ENCODE data around the gene AP1S1. TPM values are rescaled to one million over a fixed set of nuclear protein-coding genes. Genes with fewer than 3 reads are reported as not detected.
A peak's percentile ranks its signal among the peaks of the same experiment; 100 is the strongest.

The AP1S1 gene
- total RNA-seq, 2 donors from 2014 or later, result 11.9 to 33.0 TPM

- Histone ChIP-seq H3K9me3 (no peaks in the 10 kb centered on the region), H3K27ac (peak overlapping the region; percentile 74 to 94), H3K4me3 (peak overlapping the region; percentile 59), H3K27me3 (replicated peaks; ENCODE audit: insufficient read depth) (no peaks in the 10 kb centered on the region), H3K4me1 (ENCODE audit: control insufficient read depth in 1 of 2, low read depth in 2 of 2) (peaks cover 9 to 39% of the 10 kb centered on the region in 2 donors), H3K36me3 (peaks cover 25% of the 10 kb centered on the region)
- DNase-seq (ENCODE audit: low spot score), result no peak
- no peak for TF ChIP-seq CTCF (IDR thresholded peaks at IDR 0.05)
- no peak for ATAC-seq (ENCODE audit: insufficient number of reproducible peaks, low FRiP score, low read depth)
These were observed 16.5 kb upstream of the AP1S1 start for GRCh38 chr7:101137651-101138212.

GRCh38 chr7:101138213-101138870 is 15.9 kb upstream of the AP1S1 start:
- Histone ChIP-seq H3K27me3 (replicated peaks; ENCODE audit: insufficient read depth) (no peaks in the 10 kb centered on the region), H3K9me3 (no peaks in the 10 kb centered on the region), H3K36me3 (peaks cover 25% of the 10 kb centered on the region), H3K27ac (peak overlapping the region; percentile 74 to 94), H3K4me3 (peak overlapping the region; percentile 59), H3K4me1 (ENCODE audit: control insufficient read depth in 1 of 2, low read depth in 2 of 2) (peaks cover 9 to 38% of the 10 kb centered on the region in 2 donors)
- DNase-seq (ENCODE audit: low spot score) (peak; percentile 97), ATAC-seq (ENCODE audit: insufficient number of reproducible peaks, low FRiP score, low read depth) (peak; percentile 78)
- peak; percentile 88 for TF ChIP-seq CTCF (IDR thresholded peaks at IDR 0.05)

GRCh38 chr7:101140339-101140699 is 14.0 kb upstream of the AP1S1 start:
- Histone ChIP-seq H3K4me3 (no peak overlapping the region), H3K27me3 (replicated peaks; ENCODE audit: insufficient read depth) (no peaks in the 10 kb centered on the region), H3K9me3 (no peaks in the 10 kb centered on the region), H3K36me3 (peaks cover 24% of the 10 kb centered on the region), H3K27ac (no peak overlapping the region), H3K4me1 (ENCODE audit: control insufficient read depth in 1 of 2, low read depth in 2 of 2) (peaks cover 9 to 40% of the 10 kb centered on the region in 2 donors)
- no peak for TF ChIP-seq CTCF (IDR thresholded peaks at IDR 0.05)
- ATAC-seq (ENCODE audit: insufficient number of reproducible peaks, low FRiP score, low read depth) (no peak), DNase-seq (ENCODE audit: low spot score) (no peak)

GRCh38 chr7:101140746-101141382 is 13.4 kb upstream of the AP1S1 start:
- Histone ChIP-seq H3K27me3 (replicated peaks; ENCODE audit: insufficient read depth) (no peaks in the 10 kb centered on the region), H3K4me1 (ENCODE audit: control insufficient read depth in 1 of 2, low read depth in 2 of 2) (peaks cover 9 to 35% of the 10 kb centered on the region in 2 donors), H3K36me3 (peaks cover 19% of the 10 kb centered on the region), H3K4me3 (no peak overlapping the region), H3K9me3 (no peaks in the 10 kb centered on the region), H3K27ac (no peak overlapping the region)
- ATAC-seq (ENCODE audit: insufficient number of reproducible peaks, low FRiP score, low read depth) (no peak), DNase-seq (ENCODE audit: low spot score) (no peak)
- TF ChIP-seq CTCF (IDR thresholded peaks at IDR 0.05), result no peak

- H3K4me1 ChIP-seq (ENCODE audit: control insufficient read depth in 1 of 2, low read depth in 2 of 2), result peaks cover 5 to 12% of the 10 kb centered on the region in 2 donors
- H3K4me3 ChIP-seq, result no peak overlapping the region
- H3K9me3 ChIP-seq, result no peaks in the 10 kb centered on the region
- H3K36me3 ChIP-seq, result no peaks in the 10 kb centered on the region
- no peaks in the 10 kb centered on the region for H3K27me3 ChIP-seq (replicated peaks; ENCODE audit: insufficient read depth)
- DNase-seq (ENCODE audit: low spot score) (no peak), ATAC-seq (ENCODE audit: insufficient number of reproducible peaks, low FRiP score, low read depth) (no peak)
- no peak overlapping the region for H3K27ac ChIP-seq
- no peak for TF ChIP-seq CTCF (IDR thresholded peaks at IDR 0.05)
These were observed 2.2 kb upstream of the AP1S1 start for GRCh38 chr7:101151908-101152651.
